ENCODE results near the gene MSANTD1.

Gene MSANTD1

GRCh38 chr4:3267576-3268394 is 18.8 kb downstream of the MSANTD1 start:
- DNase-seq, result no peak

GRCh38 chr4:3268395-3269104 is 19.6 kb downstream of the MSANTD1 start:
- DNase-seq, result no peak

GRCh38 chr4:3269105-3269927 is 20.4 kb downstream of the MSANTD1 start:
- no peak for DNase-seq

GRCh38 chr4:3269991-3270611 is 21.1 kb downstream of the MSANTD1 start:
- DNase-seq, result no peak

- DNase-seq, result no peak
Observed at GRCh38 chr4:3271131-3271530, 22.2 kb downstream of the MSANTD1 start.

GRCh38 chr4:3276986-3277385 is 28.0 kb downstream of the MSANTD1 start:
- DNase-seq, result no peak

GRCh38 chr4:3280466-3280865 is 31.5 kb downstream of the MSANTD1 start:
- no peak for DNase-seq

- DNase-seq, result no peak
Observed at GRCh38 chr4:3283483-3283882, 34.5 kb downstream of the MSANTD1 start.

GRCh38 chr4:3283916-3284315 is 35.0 kb downstream of the MSANTD1 start:
- no peak for DNase-seq

GRCh38 chr4:3284734-3285557 is 36.0 kb downstream of the MSANTD1 start:
- no peak for DNase-seq

- no peak for DNase-seq
Observed at GRCh38 chr4:3285558-3286334, 36.8 kb downstream of the MSANTD1 start.

GRCh38 chr4:3286335-3287175 is 37.6 kb downstream of the MSANTD1 start:
- DNase-seq, result no peak

GRCh38 chr4:3287271-3287971 is 38.5 kb downstream of the MSANTD1 start:
- DNase-seq, result no peak

- DNase-seq, result no peak
Observed at GRCh38 chr4:3287972-3288570, 39.1 kb downstream of the MSANTD1 start.

GRCh38 chr4:3288571-3289094 is 39.7 kb downstream of the MSANTD1 start:
- no peak for DNase-seq

- no peak for DNase-seq
Observed at GRCh38 chr4:3290476-3290875, 41.5 kb downstream of the MSANTD1 start.

GRCh38 chr4:3290889-3291321 is 41.9 kb downstream of the MSANTD1 start:
- no peak for DNase-seq

- DNase-seq, result no peak
Observed at GRCh38 chr4:3291411-3291968, 42.5 kb downstream of the MSANTD1 start.
